A673 (cell line): ENCODE data around the gene CALU. TPM values are rescaled to one million over a fixed set of nuclear protein-coding genes. Genes with fewer than 3 reads are reported as not detected.

ENCODE experiments used
- BruUV-seq: library from RNA; stranded (reverse); fragments of 400-500 nt; replicated peaks from 2 replicates; lab custom pipeline; 2021; lab: Mats Ljungman, UMichigan
- CTCF ChIA-PET: fragments of 300-600 bp; sonication (Branson Sonifier 250); formaldehyde crosslinking; loops from one replicate; lab custom pipeline; 2022; ENCODE audit warnings: antibody characterized with exemption; lab: Charles Lee
- POLR2A ChIA-PET: fragments of 300-600 bp; sonication (Branson Sonifier 250); formaldehyde crosslinking; loops from one replicate; lab custom pipeline; 2022; ENCODE audit warnings: antibody characterized with exemption; ENCODE audit not compliant: low non-redundant PET; lab: Charles Lee
- DNase-seq: peaks from one replicate; pipeline ENCODE4 v3.0.0-alpha.2; 2015; ENCODE audit warnings: low spot score
- H3K27ac ChIP-seq: fragments of 200-600 bp; sonication (generic); 2 replicates; pipeline ENCODE4 v1.5.1; 2016; ENCODE audit warnings: mixed run types, low read depth, mild to moderate bottlenecking, mixed read lengths, antibody characterized with exemption, low read length; ENCODE audit not compliant: poor library complexity, severe bottlenecking
- H3K27me3 ChIP-seq: fragments of 200-600 bp; sonication (generic); replicated peaks from 2 replicates; pipeline ENCODE4 v1.6.1; 2017; ENCODE audit warnings: mixed run types, low read depth, mild to moderate bottlenecking, mixed read lengths, antibody characterized with exemption, low read length; ENCODE audit not compliant: insufficient read depth, poor library complexity
- H3K36me3 ChIP-seq: fragments of 200-600 bp; sonication (generic); 2 replicates; pipeline ENCODE4 v1.6.1; 2016; ENCODE audit warnings: mixed run types, mild to moderate bottlenecking, mixed read lengths, antibody characterized with exemption, low read length; ENCODE audit not compliant: insufficient read depth, poor library complexity, severe bottlenecking
- H3K4me1 ChIP-seq: fragments of 200-600 bp; sonication (generic); 2 replicates; pipeline ENCODE4 v1.6.1; 2017; ENCODE audit warnings: mixed run types, mild to moderate bottlenecking, mixed read lengths, antibody characterized with exemption, low read length; ENCODE audit not compliant: insufficient read depth, poor library complexity, severe bottlenecking
- H3K4me3 ChIP-seq: fragments of 200-600 bp; sonication (generic); 2 replicates; pipeline ENCODE4 v1.5.1; 2016; ENCODE audit warnings: low read depth, mixed run types, mild to moderate bottlenecking, mixed read lengths, low read length; ENCODE audit not compliant: poor library complexity, severe bottlenecking
- H3K9me3 ChIP-seq: fragments of 200-600 bp; sonication (generic); 2 replicates; pipeline ENCODE4 v1.6.1; 2016; ENCODE audit warnings: mixed run types, low read depth, mild to moderate bottlenecking, mixed read lengths, antibody characterized with exemption, low read length; ENCODE audit not compliant: poor library complexity, severe bottlenecking
- CTCF ChIP-seq: fragments of 300-800, 200-600 bp; sonication (generic); conservative IDR thresholded peaks from 2 replicates; pipeline ENCODE4 v1.5.1; 2017; ENCODE audit warnings: low read depth, mild to moderate bottlenecking, antibody characterized with exemption, low read length, moderate library complexity, mixed read lengths
- EZH2 ChIP-seq: fragments of 200-600 bp; sonication (generic); IDR thresholded peaks from 2 replicates; pipeline ENCODE4 v1.6.1; 2017; ENCODE audit warnings: borderline replicate concordance, low read depth, mild to moderate bottlenecking, mixed read lengths, antibody characterized with exemption, low read length; ENCODE audit not compliant: poor library complexity, severe bottlenecking
- intact Hi-C: fragments of 100-400 bp; cut with micrococcal nuclease; formaldehyde crosslinking; loops from one replicate; pipeline ENCODE4 v1.10.0; 2022; ENCODE audit not compliant: unreplicated experiment
- total RNA-seq: library from RNA; stranded (reverse); gene quantifications from 2 replicates; pipeline ENCODE4 v1.2.3, GENCODE V29; 2021

CALU gene
- total RNA-seq, 1 experiment from 2014 or later: 162 TPM

GRCh38 chr7:128788446-128789412 is 49.6 kb downstream of the CALU start:
- ChIA-PET CTCF (no interaction called here), POLR2A (no interaction called here)
- no peak overlapping the region for H3K4me3 ChIP-seq
- no TSS peak for BruUV-seq
- no peak for DNase-seq
- peaks cover 11% of the 10 kb centered on the region for H3K27me3 ChIP-seq
- H3K27ac ChIP-seq: no peak overlapping the region
- no peaks in the 10 kb centered on the region for H3K36me3 ChIP-seq
- TF ChIP-seq EZH2: no peak
- TF ChIP-seq CTCF: no peak
- no peaks in the 10 kb centered on the region for H3K9me3 ChIP-seq
- H3K4me1 ChIP-seq: no peaks in the 10 kb centered on the region
- intact Hi-C loops: no loop called here

DNA sequence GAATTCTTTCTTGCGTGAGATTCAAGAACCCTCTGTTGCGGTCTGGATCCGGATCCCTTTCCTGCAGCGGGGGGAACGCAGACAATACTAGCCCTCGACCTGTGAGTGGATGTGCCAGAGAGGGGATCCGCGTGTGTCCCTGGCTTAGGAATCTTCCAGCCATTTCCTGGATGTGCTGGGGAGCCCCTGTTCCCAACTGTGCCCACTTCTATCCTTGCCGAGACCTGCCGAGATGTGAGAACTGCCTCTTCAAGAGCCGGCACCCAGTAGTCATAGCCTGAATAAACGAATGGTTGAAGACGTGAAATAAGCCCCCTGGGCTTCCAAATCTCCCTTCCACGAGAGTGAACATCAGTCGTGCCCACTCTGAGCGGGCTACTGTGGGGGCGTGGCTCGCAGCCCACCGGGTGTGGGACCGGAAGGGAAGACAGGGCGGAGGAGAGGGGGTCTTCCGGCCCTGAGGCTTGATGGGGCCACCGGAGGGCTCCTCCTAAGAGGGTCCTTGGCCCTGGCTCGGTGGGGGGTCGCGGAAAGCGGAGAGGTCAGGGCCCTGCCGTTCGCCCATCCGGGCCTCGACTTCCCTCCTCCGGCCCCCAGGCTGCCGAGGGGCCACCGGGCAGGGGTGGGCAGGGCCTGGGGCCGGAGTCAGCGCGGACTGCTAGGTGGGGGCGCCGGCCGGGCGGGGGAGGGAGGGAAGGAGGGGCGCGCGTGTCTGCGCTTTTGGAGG is 51.3 kb downstream of the CALU start:
- no peak for TF ChIP-seq CTCF
- no peak for TF ChIP-seq EZH2
- intact Hi-C loops: loop anchor here (10.0 kb wide), 1 partner anchor 94 kb away; no protein-coding TSS in a partner anchor
- no peaks in the 10 kb centered on the region for H3K9me3 ChIP-seq
- CTCF ChIA-PET: no interaction called here
- POLR2A ChIA-PET: no interaction called here
- no peak for DNase-seq
- H3K4me3 ChIP-seq: peak overlapping the region; percentile 77
- H3K27ac ChIP-seq: no peak overlapping the region
- no peaks in the 10 kb centered on the region for H3K4me1 ChIP-seq
- peaks cover 11% of the 10 kb centered on the region for H3K27me3 ChIP-seq
- no peaks in the 10 kb centered on the region for H3K36me3 ChIP-seq
- no TSS peak for BruUV-seq

- H3K27me3 ChIP-seq: peaks cover 11% of the 10 kb centered on the region
- H3K4me3 ChIP-seq: peak within 1 kb of the TSS; percentile 77
- intact Hi-C loops: loop anchor here (10.0 kb wide), 1 partner anchor 93 kb away; no protein-coding TSS in a partner anchor
- BruUV-seq: no TSS peak
- no peaks in the 10 kb centered on the region for H3K4me1 ChIP-seq
- peak; percentile 67 for DNase-seq
- ChIA-PET CTCF (interaction anchor here (0.7 kb wide), 1 partner anchor 156 kb away, joined by 3 read pairs; no protein-coding TSS in a partner anchor), POLR2A (no interaction called here)
- TF ChIP-seq CTCF (no peak), EZH2 (no peak)
- no peaks in the 10 kb centered on the region for H3K36me3 ChIP-seq
- no peak within 1 kb of the TSS for H3K27ac ChIP-seq
- H3K9me3 ChIP-seq: no peaks in the 10 kb centered on the region
These were observed 52.2 kb downstream of the CALU start, which contains the start of gene CCDC136 for GRCh38 chr7:128791121-128791971. Gene CCDC136 (plus strand): TSS chr7:128791968. CDS start chr7:128792412, 444 bp downstream.
